Left cardiac atrium (tissue), 4 donors: ENCODE results near the gene PRSS53. TPM values are rescaled to one million over a fixed set of nuclear protein-coding genes. Genes with fewer than 3 reads are reported as not detected.
A peak's percentile ranks its signal among the peaks of the same experiment; 100 is the strongest.

Source experiments
- ATAC-seq, 2 donors: fragments of 200-7000 bp; cut with Tn5 transposase; one replicate each; pipeline ENCODE4 v1.9.1; 2020; ENCODE audit warnings: mild to moderate bottlenecking in 2 of 2, moderate library complexity in 2 of 2
- DNase-seq: peaks from one replicate; pipeline ENCODE4 v3.0.0-alpha.2; 2020
- intact Hi-C, 2 donors: fragments of 100-400 bp; cut with DNase I; formaldehyde crosslinking; loops; one replicate each; pipeline versions ENCODE4 v1.14.1 to v1.15.1; 2022 to 2023
- total RNA-seq, 2 donors: library from RNA; stranded (reverse); fragmentation: NEBNext Ultra II Directional; extraction: Animal tissue kit (Norgen Biotek cat#: 25700); gene quantifications; one replicate each; pipeline ENCODE4 v1.2.1, GENCODE V29; 2021
- donor health status: DM: no; HTN: yes; CAD: no.
- donor health status: DM: no; HTN: yes; CAD: no; lungs with severe emphysema.
- donor health status: DM: yes; HTN: yes; CAD: no.
- donor health status: Dilated cardiomyopathy.

The PRSS53 gene
- total RNA-seq, 2 donors from 2014 or later, result 0.71 to 1.1 TPM

DNA sequence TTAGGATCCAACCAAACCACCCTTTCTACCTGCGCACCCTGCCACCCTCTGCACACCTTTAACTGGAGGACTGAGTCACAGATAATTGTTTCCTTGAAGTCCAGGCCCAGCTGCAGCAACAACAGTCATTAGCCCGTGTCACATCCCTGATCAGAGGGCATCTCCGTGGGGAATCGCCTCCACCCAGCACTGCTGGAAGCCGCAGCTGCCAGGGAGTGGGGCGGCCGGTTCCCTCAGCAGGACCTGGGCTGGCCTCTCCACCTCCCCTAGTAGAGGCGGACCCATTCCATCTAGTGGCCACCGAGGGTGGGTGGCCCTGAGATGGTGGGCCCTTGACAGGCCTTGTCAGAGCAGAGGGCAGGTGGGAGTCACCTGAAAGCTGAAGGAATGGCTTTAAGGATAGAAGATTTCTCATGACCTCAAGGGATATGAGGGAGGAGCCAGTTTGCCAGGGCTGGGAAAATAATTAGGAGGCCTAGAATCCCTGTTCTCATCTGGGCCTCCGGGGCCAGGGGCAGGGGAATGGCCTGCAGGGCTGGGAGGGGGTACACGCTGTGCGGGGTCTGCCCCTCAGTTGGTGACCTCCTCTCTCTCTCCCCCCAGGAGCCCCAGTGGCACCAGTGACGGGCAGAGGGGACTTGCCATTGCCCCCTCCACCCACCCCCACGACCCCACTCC is 6.2 kb downstream of the PRSS53 start:
- intact Hi-C loops, result no loop called here
- DNase-seq (no peak), ATAC-seq (no peak)

- ATAC-seq (no peak), DNase-seq (no peak)
- intact Hi-C loops, result no loop called here
Measured at GRCh38 chr16:31081428-31082351, 7.1 kb downstream of the PRSS53 start.

- intact Hi-C loops, result no loop called here
- DNase-seq (no peak), ATAC-seq (no peak)
Measured at GRCh38 chr16:31080756-31081419, 7.9 kb downstream of the PRSS53 start.

GRCh38 chr16:31080035-31080629 is 8.6 kb downstream of the PRSS53 start:
- intact Hi-C loops, result no loop called here
- no peak for DNase-seq
- no peak for ATAC-seq

DNA sequence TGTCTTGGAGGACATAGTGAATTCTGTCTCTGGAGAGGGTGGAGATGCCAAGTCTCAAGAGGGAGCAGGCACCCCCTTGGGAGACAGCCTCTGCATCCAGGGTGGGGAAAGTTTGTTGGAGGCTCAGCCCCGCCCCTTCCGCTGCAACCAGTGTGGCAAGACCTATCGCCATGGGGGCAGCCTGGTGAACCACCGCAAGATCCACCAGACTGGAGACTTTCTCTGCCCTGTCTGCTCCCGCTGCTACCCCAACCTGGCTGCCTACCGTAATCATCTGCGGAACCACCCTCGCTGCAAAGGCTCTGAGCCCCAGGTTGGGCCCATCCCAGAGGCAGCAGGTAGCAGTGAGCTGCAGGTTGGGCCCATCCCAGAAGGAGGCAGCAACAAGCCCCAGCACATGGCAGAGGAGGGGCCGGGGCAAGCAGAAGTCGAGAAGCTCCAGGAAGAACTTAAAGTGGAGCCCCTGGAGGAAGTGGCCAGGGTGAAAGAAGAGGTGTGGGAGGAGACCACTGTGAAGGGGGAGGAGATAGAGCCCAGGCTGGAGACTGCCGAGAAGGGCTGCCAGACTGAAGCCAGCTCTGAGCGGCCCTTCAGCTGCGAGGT is 9.3 kb downstream of the PRSS53 start:
- no peak for DNase-seq
- intact Hi-C loops, result no loop called here
- ATAC-seq, result no peak

- ATAC-seq (no peak), DNase-seq (no peak)
- intact Hi-C loops, result no loop called here
Measured at GRCh38 chr16:31078597-31079341, 10.0 kb downstream of the PRSS53 start.

DNA sequence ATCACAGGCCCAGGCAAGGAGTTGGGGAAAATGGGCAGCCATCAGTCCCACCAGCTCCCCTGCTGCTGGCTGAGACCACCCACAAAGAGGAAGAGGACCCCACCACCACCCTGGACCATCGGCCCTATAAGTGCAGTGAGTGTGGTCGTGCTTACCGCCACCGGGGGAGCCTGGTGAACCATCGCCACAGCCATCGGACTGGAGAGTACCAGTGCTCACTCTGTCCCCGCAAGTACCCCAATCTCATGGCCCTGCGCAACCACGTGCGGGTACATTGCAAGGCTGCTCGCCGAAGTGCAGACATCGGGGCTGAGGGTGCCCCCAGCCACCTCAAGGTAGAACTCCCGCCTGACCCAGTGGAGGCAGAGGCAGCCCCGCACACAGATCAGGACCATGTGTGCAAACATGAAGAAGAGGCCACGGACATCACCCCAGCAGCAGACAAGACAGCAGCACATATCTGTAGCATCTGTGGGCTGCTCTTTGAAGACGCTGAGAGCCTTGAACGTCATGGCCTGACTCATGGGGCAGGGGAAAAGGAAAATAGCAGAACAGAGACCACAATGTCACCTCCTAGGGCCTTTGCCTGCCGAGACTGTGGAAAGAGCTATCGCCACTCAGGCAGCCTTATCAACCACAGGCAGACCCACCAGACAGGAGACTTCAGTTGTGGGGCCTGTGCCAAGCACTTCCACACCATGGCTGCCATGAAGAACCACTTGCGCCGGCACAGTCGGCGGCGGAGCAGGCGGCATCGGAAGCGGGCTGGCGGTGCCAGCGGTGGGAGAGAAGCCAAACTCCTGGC is 10.9 kb downstream of the PRSS53 start:
- no peak for ATAC-seq
- intact Hi-C loops, result no loop called here
- no peak for DNase-seq

DNA sequence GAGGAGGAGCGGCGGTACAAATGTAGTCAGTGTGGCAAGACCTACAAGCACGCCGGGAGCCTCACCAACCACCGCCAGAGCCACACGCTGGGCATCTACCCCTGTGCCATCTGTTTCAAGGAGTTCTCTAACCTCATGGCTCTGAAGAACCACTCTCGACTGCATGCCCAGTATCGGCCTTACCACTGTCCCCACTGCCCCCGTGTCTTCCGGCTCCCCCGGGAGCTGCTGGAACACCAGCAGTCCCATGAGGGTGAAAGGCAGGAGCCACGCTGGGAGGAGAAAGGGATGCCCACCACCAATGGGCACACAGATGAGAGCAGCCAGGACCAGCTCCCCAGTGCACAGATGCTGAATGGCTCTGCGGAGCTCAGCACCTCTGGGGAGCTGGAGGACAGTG is 11.7 kb downstream of the PRSS53 start:
- intact Hi-C loops, result no loop called here
- DNase-seq (no peak), ATAC-seq (no peak)

GRCh38 chr16:31076319-31076718 is 12.4 kb downstream of the PRSS53 start:
- no peak for DNase-seq
- no peak for ATAC-seq
- intact Hi-C loops, result no loop called here

DNA sequence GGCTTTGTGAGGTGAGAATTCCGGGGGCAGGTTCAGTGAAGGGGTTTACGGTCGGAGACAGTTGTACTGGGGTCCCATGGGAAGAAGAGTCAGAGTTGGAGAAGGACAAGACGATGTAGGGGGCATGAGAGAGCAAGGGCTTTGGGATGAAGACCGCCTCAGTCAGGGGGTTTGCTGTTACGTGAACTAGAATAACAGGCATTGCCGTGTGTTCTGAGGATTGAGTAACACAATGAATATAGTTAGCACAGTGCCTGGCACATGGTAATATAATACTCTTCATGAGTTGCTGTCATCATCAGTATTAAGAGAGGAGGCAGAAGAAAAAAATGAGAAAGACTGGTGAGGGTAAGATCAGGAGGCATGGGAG is 13.9 kb downstream of the PRSS53 start:
- ATAC-seq (no peak), DNase-seq (no peak)
- intact Hi-C loops, result loop anchor here in 1 of 2 donors (2.0 kb wide), 1 partner anchor 42 kb away; the partner anchor contains the start of gene STX4

- DNase-seq, result peak; percentile 99
- intact Hi-C loops, result loop anchor here in 1 of 2 donors (2.0 kb wide), 1 partner anchor 41 kb away; the partner anchor contains the start of gene STX4
- ATAC-seq, result peak; percentile 93 to 95
Measured at GRCh38 chr16:31073970-31074813, 14.6 kb downstream of the PRSS53 start, which contains the start of the genes ZNF646 and ZNF668. ZNF646 (plus strand) TSS chr16:31074422; CDS start chr16:31076325, 1,903 bp downstream. ZNF668 (minus strand) TSS chr16:31074240; CDS start chr16:31064459, 9,781 bp downstream.

- intact Hi-C loops, result no loop called here
- DNase-seq (peak; percentile 94), ATAC-seq (peak; percentile 91 to 92)
Measured at GRCh38 chr16:31073142-31073969, 15.4 kb downstream of the PRSS53 start.

DNA sequence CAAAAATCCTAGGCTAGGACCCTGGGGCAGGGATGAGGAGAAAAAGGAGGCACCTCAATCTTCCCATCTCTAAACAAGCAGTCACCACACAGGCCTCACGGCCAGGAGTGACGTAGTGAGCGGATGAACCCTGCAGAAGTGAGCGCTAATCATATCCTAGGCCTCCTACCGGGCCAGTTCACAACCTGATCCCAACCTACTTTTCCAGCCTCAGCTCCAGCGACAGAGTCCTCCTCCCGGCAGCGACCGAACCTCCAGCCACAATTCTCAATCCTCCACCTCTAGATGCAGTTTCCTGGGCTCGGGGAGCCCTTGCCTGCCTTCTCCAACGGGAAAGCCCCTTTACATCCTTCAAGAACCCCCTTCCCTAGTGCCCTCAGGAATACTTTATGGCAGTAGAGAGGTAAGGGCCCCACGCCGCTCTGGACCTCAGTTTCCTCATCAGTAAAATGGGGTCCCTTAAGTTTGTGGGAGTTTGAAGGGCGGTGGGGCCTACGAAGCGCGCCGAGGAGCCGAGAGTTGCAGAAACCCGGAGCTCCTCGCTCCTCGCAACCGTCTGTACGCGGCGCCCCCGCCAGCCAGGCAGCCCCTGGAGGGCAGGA is 16.1 kb downstream of the PRSS53 start:
- ATAC-seq (no peak), DNase-seq (no peak)
- intact Hi-C loops, result no loop called here

DNA sequence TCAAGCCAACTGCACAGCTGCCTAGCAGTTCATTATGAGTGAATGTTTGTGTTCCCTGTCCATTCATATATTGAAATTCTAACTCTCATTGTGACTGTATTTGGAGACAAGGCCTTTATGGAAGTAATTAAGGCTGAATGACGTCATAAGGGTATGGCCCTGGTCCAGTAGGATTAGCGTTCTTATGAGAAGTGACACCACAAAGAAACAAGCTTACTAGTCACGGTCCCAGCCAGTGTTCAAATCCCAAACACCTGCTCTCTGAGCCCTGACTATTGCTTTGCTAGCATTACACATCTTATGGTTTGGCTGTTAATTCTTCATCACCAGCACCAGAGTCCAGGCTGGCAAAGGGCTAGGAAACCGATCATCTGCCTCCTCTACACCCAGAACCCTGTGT is 16.9 kb downstream of the PRSS53 start:
- ATAC-seq (no peak), DNase-seq (no peak)
- intact Hi-C loops, result no loop called here

- intact Hi-C loops, result no loop called here
- ATAC-seq (no peak), DNase-seq (no peak)
Measured at GRCh38 chr16:31067342-31067741, 21.4 kb downstream of the PRSS53 start.
